HG03575 (cell line): Measurements from ENCODE around the gene HLF.

ENCODE experiments used
- ATAC-seq: cut with Tn5 transposase; IDR thresholded peaks from one replicate; pipeline ENCODE4 v1.9.1; 2021; ENCODE audit not compliant: unreplicated experiment, insufficient number of reproducible peaks, low FRiP score; ENCODE audit errors: extremely low read depth

Gene HLF

DNA sequence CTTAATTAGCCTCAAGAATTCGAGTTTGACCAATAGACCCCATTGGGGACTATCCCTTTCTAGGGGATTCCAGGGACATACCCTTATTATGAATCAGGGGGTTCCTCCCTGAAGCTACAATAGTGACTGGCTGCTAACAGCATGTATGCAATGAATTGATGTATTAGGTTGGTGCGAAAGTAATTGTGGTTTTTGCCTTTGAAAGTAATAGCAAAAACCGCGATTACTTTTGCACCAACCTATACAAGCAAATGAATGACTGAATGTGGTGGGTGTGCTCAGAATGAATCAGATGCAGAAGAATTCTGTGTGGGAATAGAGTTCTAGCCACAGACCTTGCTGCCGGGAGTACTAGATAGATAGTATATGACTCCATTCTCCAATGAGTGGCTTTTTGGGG is 76.7 kb downstream of the HLF start:
- ATAC-seq, result no peak

DNA sequence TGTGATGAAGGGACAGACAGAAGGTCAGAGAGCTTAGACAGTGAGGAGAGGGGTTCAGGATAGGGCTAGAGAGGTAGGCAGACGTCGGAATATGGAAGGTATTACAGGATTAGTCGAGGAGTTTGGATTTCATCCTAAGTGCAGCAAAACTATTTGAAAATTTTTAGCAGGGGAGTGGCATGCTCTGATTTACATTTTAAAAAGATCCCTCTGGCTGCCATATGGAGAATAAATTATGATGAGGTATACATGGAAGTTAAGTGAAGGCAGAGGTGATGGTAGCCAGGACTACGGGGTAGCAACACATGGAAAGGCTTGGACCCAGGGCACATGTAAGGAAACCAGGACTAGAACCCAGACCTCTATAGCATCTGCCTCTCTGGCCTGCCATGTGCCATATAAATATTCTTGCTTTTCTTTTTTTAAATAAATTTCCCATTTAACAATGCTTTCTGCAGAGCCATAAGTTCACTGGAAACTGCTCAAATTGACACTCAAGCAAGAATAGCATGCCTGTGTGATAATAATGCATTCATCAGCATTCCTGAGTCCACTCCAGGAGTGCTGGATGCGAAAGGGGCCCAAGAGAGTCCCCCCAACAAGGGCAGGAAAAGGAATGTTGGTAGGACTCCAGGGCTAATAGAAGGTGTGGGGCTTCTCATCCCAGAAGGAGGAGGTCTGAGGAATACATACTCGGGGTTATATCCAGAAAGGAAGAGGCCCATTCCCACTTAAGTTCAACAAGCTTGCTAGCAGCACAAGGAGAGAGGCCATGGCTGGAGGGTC is 78.2 kb downstream of the HLF start:
- no peak for ATAC-seq

DNA sequence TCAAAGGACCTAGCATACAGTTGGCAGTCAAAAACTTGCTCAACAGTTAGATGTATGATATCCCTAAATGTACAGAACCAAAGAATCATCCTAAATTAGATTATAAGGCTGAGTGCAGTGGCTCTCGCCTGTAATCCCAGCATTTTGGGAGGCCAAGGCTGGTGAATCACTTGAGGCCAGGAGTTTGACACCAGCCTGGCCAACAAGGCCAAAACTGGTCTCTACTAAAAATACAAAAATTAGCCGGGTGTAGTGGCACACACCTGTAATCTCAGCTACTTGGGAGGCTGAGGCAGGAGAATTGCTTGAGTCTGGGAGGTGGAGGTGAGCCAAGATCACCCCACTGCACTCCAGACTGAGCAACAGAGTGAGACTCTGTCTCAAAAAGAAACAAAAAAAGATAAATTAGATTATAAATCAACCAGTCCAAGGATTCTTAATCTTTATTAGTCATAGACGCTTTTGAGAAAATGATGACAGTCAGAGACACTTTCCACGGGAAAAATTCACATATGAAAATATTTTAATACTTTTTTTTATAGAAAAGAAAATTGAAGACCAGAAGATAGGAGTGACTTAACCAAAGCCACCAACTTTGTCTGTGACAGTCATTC is 79.2 kb downstream of the HLF start:
- ATAC-seq, result no peak

DNA sequence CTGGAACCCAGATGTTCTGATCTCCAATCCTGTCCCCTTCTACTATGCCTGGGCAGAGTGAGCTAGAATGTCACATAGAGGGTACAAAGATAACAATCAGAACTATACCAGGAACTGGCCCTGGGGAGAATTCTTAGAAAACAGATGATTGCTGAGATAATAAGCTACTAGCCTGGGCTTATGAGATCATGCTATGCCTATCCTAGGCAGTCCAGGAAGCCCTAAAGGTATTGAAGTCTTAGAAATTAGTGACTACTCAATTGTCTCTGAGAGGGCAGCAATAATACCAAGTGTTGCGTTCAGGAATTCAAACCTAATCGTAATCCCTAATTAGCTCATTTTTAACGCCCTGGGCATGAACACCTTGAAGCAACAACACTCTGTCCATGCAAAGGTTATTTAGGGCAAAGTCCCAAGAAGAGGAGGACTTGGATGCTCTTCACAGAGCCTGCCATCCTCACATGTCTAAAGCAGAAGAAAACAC is 79.8 kb downstream of the HLF start:
- no peak for ATAC-seq

DNA sequence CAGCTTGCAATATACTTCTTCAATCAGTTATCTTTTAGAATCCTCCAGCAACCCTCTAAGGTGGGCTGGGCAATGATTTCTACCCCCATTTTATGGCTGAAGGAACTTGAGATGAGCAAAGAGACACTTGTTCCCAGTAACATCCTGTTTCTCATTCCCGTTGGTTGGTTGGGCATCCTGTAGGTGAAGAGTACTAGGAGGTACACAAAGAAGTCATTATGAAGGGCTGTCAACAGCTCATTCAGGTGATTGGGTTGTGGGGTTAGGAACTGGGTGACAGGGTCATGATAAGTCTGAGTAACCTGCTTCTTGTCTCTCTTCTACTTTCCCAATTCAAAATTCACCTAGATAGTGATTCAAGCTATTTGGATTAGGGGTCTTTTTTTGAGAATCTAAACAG is 80.4 kb downstream of the HLF start:
- no peak for ATAC-seq

DNA sequence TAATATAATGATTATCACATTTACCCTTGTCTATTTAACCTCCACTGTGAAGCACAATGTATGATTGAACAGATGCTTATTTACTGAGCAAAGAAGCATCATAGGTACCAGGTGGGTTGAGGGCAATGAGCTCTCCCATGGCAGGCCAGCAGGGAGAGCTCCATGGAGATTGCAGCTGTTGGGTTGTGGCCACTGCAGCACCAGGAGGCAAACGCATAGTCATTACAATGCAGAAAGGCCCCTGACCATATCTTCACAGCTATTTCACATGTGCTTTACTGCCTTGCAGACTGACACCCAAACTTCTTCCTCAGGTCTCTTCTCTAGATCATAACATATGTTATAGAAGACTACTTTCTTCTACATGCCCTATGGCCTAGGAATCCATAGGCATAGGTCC is 81.9 kb downstream of the HLF start:
- no peak for ATAC-seq

DNA sequence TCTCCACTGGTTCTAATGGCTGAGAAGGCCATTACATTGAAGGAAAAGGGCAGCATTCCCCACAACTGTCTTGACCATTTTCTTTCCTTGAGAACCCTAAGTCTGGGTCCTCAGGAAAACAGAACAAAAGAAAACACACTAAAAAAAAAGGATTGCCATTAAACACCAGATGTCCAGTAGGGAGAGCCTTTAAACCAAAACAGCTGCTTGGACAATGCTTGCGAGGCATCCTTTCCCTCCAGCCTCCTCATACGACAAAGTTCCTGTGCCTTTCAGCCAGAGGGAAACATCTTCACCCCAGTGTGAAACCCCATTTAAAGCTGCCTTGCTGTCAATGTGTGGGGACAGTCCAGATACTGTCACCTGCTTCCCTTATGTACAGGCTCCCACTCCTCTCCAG is 82.6 kb downstream of the HLF start:
- no peak for ATAC-seq

DNA sequence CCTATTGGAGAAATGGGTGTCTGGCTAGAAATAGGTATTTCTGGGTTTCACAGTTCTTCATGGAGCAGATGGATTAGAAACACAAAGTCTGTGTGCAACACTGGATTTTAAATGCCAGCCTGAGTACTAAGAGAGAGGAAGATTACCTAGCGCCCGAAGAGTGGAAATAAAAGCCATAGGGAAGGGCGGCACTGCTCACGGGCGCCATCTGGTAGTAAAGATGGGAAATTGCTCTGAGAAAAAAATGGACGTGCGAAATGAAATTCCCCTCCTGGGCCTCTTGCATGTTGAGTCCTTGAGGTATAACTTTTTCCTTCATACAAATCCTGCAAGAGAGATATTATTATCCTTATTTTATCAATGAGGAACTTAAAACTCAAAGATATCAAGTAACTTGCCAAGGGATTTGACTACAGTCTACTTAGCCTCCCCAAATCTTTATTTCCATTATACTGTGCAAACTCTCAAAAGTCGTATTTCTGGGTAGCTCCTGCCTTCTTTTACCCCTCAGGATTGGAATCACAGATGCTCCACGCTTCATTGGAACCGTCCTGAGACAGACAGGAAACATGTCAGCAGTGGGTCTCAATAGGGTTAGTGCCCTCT is 84.1 kb downstream of the HLF start:
- no peak for ATAC-seq

DNA sequence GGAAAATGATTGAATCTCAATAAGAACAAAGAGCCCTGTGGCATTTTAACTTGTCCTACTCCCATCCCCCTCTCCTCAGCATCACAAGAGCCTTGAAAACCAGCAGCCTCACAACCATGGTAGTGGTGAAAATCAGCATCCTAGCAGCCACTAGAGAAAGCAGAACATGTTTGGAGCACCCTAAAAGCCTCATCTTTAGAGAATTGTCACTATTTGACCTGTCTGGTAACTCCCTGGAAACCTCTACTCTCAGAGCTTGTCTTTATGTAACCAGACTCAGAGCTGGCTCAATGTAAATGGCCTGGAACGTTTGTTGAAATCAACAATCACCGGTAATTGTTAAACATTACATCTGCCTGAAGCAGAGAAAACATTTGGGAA is 86.1 kb downstream of the HLF start:
- ATAC-seq, result no peak

DNA sequence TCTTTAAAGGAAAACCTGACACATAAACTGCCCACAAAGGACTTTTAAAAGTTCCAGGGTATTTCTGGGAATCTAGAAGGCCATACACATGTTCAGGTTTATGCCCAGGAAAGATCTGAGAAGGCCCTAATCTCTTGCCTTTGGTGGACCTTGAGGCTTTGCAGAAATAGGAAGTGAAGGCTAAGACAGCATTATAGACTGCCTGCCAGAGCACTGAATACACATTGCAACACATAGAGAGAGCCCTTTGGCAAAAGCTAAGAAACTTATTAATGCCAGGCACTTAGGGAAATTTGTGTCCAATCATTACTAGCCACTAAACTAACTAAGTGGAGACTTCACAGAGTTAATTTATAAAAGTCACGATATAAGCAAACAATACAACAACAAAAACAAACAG is 86.5 kb downstream of the HLF start:
- ATAC-seq, result no peak

DNA sequence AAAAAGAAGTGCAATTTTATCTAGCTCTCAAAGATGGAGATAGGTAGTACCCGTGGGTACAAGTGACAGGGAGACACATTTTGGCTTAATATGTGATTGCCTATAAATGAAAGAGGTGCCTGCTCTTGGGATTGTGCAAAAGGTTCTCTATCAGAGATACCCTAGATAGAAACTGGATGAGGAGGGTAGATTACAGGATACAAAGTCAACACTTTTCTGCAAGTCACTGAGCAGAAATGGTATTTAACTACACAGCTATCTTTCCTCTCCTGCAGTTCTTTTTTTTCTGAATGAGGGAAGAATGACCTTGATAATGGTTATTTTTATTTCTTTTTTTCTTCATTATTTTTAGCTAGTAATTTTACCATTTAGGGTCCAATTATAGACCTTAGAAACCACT is 89.2 kb downstream of the HLF start:
- ATAC-seq, result no peak

DNA sequence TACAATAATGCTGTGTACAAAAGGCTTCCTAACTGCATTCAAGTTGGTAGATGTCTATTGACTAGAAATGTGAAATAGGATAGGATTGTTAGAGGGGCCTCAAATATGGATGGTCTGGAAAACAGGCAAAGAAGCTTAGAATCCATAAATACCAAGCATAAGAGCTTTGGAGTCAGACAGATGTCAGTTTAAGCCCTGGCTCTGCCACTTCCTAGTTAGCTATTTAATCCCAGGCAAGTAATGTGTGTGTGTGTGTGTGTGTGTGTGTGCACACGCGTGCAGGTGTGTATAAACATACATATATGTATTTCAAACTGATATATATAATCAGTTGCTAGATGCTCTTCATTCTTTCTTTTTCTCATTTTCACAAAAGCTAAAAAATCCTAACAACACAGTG is 90.2 kb downstream of the HLF start:
- ATAC-seq, result no peak

DNA sequence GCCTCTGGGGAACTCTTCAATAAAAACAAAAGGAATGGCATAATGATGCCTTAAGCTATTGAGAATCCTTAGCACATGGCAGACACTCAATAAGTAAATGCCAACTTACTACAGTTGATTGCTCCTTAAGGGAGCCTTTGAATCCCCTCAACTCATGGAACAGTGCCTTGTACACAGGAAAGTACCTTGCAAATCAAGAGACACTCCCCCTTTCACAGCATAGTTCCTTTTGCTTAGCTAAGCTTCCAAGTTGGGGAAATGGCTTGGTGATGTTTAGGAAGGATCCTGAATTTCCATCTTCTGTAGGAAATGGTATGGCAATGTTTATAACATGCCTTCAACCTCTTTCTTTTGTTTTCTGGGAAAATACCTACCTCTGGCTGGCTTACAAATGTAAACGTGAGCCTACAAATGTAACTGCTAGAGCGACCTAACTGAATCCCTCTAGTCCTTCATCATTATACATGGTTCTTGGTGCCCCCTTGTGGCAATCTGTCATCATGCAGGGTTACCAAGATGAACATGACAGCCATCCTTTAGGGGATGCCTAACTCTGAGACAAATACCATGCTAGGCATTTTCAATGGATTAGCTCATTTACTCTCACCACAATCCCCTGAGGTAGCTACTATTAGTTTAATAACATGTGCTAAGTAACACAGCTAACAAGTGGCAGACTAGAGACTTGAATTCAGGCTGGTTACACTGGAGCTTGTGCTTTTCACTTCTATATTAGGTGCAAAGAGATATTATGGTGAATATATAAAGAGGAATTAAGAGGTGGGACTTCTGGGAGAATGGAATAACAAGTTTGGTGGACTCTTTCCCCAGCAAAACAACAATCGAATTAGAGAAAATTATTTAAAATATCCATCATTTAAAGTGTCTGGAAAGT is 91.9 kb downstream of the HLF start:
- ATAC-seq, result no peak

DNA sequence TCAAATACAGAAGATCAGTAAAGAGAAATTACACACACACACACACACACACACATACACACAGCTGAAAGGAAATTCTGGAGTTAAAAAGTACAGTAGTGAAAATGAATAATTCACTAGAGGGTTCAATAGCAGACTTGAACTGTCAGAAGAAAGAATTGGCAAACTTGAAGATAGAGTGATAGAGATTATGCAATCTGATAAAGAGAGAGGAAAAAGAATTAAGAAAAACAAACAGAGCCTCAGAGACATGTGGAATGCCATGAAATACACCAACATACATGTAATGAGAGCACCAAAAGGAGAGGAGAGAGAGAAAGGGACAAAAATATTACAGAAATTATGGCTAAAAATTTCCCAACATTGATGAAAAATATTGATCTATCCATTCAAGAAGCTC is 96.2 kb downstream of the HLF start:
- ATAC-seq, result no peak

DNA sequence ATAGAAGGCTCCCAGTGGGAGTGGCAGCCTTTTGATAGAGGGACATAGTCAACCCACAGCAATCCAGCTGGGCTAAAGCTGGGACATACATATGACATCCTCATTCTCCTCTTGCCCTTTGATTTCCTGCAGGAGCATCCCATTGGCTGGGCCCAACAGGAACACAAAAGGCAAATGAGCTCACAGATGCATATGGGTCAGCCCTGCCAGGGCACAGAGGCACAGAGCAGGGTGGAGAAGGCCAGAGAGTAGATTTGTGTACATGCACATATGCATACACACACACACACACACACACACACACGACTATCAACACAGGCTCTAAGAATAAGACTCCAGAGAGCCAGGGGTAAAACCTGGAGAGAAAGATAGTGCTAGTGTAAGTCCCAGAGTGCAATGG is 98.3 kb downstream of the HLF start:
- ATAC-seq, result no peak

DNA sequence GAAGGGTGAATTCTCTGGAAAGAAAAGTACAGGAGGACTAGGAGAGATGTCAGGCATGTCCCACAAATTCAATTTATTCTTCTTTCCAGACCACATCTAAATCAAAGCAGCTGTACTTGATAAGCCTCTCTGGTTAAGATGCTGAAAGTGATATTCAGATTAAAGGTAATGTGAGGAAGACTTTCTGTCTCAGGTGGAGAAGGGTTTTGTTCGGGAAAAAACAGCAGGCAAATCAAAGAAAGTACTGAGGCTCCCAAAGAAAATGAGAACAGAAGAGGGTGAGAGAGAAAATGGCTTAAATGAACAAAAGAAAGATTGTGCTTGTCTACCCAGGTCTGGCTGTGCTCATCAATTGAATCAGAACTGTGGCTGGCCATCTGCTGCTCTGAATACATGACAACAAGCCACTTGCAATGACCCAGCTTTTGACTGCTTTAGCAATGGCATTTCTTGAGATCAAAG is 101.3 kb downstream of the HLF start:
- ATAC-seq, result no peak

DNA sequence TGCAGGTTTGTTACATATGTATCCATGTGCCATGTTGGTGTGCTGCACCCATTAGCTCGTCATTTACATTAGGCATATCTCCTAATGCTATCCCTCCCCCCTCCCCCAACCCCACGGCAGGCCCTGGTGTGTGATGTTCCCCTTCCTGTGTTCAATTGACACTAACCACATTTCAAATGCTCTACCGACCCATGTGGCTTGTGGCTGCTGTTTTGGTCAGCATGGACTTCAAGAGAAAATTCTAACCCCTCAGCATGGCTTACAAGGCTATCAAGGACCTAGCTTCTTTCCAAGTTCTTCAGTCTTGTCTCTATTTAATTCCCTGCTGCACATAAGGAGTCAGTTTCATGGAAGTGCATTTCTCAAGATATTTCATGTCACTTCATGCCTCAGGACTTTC is 103.9 kb downstream of the HLF start:
- no peak for ATAC-seq
